ENCODE data around the gene ATP11C.

DNA sequence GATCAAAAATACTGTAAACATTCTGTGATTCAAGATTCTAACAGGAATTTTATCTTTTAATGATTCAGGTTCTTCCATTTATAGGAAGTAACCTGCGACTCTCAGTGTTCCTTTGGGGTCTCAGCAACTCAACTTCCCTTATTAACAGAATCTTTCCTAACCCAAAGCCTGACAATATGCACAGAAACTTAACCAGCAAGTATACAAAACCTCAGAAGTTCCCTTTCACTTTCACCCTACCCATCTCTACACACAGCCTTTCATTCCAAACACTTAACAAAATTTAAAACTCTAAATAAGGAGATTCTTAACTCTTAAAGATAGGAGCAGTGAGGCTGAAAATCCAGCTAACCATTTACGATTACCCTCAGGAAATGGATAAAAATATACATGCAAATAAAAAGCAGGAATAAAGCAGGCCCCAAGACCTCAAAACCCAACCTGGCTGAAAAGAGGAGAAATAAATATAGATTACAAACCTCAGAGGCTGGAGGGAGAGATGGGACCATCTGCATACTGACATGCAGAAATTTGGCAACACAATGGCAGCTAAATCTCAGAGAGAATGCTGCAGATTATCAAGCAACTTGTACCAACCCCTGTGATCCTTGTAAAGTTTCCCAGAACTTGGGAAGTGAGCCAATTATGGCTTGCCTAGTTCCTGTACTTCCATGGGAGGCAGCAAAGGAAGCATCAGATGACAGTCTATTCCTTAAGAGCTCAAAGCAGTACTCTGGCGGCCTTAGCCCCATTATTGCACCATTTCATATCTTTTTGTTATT, 101.0 kb downstream of the ATP11C start:
- TF ChIP-seq, protein P1, sequence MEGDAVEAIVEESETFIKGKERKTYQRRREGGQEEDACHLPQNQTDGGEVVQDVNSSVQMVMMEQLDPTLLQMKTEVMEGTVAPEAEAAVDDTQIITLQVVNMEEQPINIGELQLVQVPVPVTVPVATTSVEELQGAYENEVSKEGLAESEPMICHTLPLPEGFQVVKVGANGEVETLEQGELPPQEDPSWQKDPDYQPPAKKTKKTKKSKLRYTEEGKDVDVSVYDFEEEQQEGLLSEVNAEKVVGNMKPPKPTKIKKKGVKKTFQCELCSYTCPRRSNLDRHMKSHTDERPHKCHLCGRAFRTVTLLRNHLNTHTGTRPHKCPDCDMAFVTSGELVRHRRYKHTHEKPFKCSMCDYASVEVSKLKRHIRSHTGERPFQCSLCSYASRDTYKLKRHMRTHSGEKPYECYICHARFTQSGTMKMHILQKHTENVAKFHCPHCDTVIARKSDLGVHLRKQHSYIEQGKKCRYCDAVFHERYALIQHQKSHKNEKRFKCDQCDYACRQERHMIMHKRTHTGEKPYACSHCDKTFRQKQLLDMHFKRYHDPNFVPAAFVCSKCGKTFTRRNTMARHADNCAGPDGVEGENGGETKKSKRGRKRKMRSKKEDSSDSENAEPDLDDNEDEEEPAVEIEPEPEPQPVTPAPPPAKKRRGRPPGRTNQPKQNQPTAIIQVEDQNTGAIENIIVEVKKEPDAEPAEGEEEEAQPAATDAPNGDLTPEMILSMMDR (conservative IDR thresholded peaks at IDR 0.05; ENCODE audit: low read depth, low read length): no peak
- TF ChIP-seq RFX5 (IDR thresholded peaks at IDR 0.05; ENCODE audit: low read depth, low read length): no peak
- TF ChIP-seq, protein P2, sequence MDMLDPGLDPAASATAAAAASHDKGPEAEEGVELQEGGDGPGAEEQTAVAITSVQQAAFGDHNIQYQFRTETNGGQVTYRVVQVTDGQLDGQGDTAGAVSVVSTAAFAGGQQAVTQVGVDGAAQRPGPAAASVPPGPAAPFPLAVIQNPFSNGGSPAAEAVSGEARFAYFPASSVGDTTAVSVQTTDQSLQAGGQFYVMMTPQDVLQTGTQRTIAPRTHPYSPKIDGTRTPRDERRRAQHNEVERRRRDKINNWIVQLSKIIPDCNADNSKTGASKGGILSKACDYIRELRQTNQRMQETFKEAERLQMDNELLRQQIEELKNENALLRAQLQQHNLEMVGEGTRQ (IDR thresholded peaks at IDR 0.05; ENCODE audit: low read depth, low read length): no peak
- TF ChIP-seq, protein P3, sequence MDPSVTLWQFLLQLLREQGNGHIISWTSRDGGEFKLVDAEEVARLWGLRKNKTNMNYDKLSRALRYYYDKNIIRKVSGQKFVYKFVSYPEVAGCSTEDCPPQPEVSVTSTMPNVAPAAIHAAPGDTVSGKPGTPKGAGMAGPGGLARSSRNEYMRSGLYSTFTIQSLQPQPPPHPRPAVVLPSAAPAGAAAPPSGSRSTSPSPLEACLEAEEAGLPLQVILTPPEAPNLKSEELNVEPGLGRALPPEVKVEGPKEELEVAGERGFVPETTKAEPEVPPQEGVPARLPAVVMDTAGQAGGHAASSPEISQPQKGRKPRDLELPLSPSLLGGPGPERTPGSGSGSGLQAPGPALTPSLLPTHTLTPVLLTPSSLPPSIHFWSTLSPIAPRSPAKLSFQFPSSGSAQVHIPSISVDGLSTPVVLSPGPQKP (IDR thresholded peaks at IDR 0.05; ENCODE audit: borderline replicate concordance, low read depth, low read length): no peak
